ENCODE measurements around the gene ATP2A3.

- TF ChIP-seq GATA2 (IDR thresholded peaks at IDR 0.05; ENCODE audit: low read depth, low read length): no peak
- TF ChIP-seq GATA3 (IDR thresholded peaks at IDR 0.05; ENCODE audit: low read depth, low read length): no peak
These were observed 23.1 kb downstream of the ATP2A3 start for GRCh38 chr17:3940965-3941698.
